Raji (cell line): ENCODE measurements around the gene CLIP4.

Experiments used
- POLR2A ChIP-seq: IDR thresholded peaks from 2 replicates; pipeline ENCODE4 v1.6.1; 2011; ENCODE audit warnings: low read depth, low read length, control low read depth; ENCODE audit not compliant: insufficient read depth

Gene CLIP4

GRCh38 chr2:29218550-29219125 is 103.4 kb downstream of the CLIP4 start:
- no peak for TF ChIP-seq POLR2A

- TF ChIP-seq POLR2A, result no peak
These were observed 104.2 kb downstream of the CLIP4 start for GRCh38 chr2:29219374-29219773.

- TF ChIP-seq POLR2A, result no peak
These were observed 105.5 kb downstream of the CLIP4 start for GRCh38 chr2:29220506-29221270.

- TF ChIP-seq POLR2A, result no peak
These were observed 107.4 kb downstream of the CLIP4 start for GRCh38 chr2:29222381-29223179.

- no peak for TF ChIP-seq POLR2A
These were observed 108.0 kb downstream of the CLIP4 start for GRCh38 chr2:29223257-29223656.

- no peak for TF ChIP-seq POLR2A
These were observed 108.9 kb downstream of the CLIP4 start for GRCh38 chr2:29223851-29224692.

GRCh38 chr2:29224693-29225551 is 109.7 kb downstream of the CLIP4 start:
- TF ChIP-seq POLR2A, result no peak

GRCh38 chr2:29225814-29226213 is 110.6 kb downstream of the CLIP4 start:
- no peak for TF ChIP-seq POLR2A

GRCh38 chr2:29226375-29226774 is 111.2 kb downstream of the CLIP4 start:
- no peak for TF ChIP-seq POLR2A

GRCh38 chr2:29226808-29227207 is 111.6 kb downstream of the CLIP4 start:
- no peak for TF ChIP-seq POLR2A

- no peak for TF ChIP-seq POLR2A
These were observed 112.9 kb downstream of the CLIP4 start for GRCh38 chr2:29227935-29228675.

GRCh38 chr2:29228947-29229346 is 113.7 kb downstream of the CLIP4 start:
- TF ChIP-seq POLR2A, result no peak

- TF ChIP-seq POLR2A, result no peak
These were observed 114.4 kb downstream of the CLIP4 start for GRCh38 chr2:29229640-29230039.

GRCh38 chr2:29232041-29232440 is 116.8 kb downstream of the CLIP4 start:
- no peak for TF ChIP-seq POLR2A

GRCh38 chr2:29233428-29233827 is 118.2 kb downstream of the CLIP4 start:
- TF ChIP-seq POLR2A, result no peak
